Measurements from ENCODE around the gene LRRC71. TPM values are rescaled to one million over a fixed set of nuclear protein-coding genes. Genes with fewer than 3 reads are reported as not detected.

Gene LRRC71
- total RNA-seq, 4 donors from 2014 or later = not detected

GRCh38 chr1:156876281-156876680 is 44.2 kb upstream of the LRRC71 start:
- H3K4me1 ChIP-seq = no peaks in the 10 kb centered on the region
- H3K36me3 ChIP-seq = no peaks in the 10 kb centered on the region
- 39% methylated on average over 13 of the region's 21 CpGs for WGBS
- H3K4me3 ChIP-seq = no peak overlapping the region
- TF ChIP-seq POLR2AphosphoS5 (IDR thresholded peaks at IDR 0.05) (no peak), CTCF (IDR thresholded peaks at IDR 0.05) (no peak), EP300 (IDR thresholded peaks at IDR 0.05) (no peak), POLR2A (IDR thresholded peaks at IDR 0.05) (no peak)
- no peak overlapping the region for H3K27ac ChIP-seq
- H3K9me3 ChIP-seq = no peaks in the 10 kb centered on the region
- DNase-seq (ENCODE audit: low spot score in 2 of 2) = no peak
- H3K27me3 ChIP-seq = peaks cover 36% of the 10 kb centered on the region

- H3K9me3 ChIP-seq = no peaks in the 10 kb centered on the region
- no peak for DNase-seq (ENCODE audit: low spot score in 2 of 2)
- no peak overlapping the region for H3K27ac ChIP-seq
- no peaks in the 10 kb centered on the region for H3K36me3 ChIP-seq
- TF ChIP-seq POLR2A (IDR thresholded peaks at IDR 0.05) = no peak
- TF ChIP-seq CTCF (IDR thresholded peaks at IDR 0.05) = no peak
- TF ChIP-seq EP300 (IDR thresholded peaks at IDR 0.05) = no peak
- TF ChIP-seq POLR2AphosphoS5 (IDR thresholded peaks at IDR 0.05) = no peak
- WGBS = 72% methylated on average over 4 of the region's 5 CpGs
- no peak overlapping the region for H3K4me3 ChIP-seq
- H3K27me3 ChIP-seq = peaks cover 45% of the 10 kb centered on the region
- no peaks in the 10 kb centered on the region for H3K4me1 ChIP-seq
These were observed 42.8 kb upstream of the LRRC71 start for GRCh38 chr1:156877433-156878170.

GRCh38 chr1:156879876-156880275 is 40.6 kb upstream of the LRRC71 start:
- Histone ChIP-seq H3K4me1 (no peaks in the 10 kb centered on the region), H3K27me3 (peaks cover 59% of the 10 kb centered on the region), H3K4me3 (no peak overlapping the region), H3K9me3 (no peaks in the 10 kb centered on the region), H3K27ac (no peak overlapping the region), H3K36me3 (no peaks in the 10 kb centered on the region)
- 86% methylated on average over 10 of the region's 21 CpGs for WGBS
- TF ChIP-seq EP300 (IDR thresholded peaks at IDR 0.05) (no peak), POLR2A (IDR thresholded peaks at IDR 0.05) (no peak), POLR2AphosphoS5 (IDR thresholded peaks at IDR 0.05) (no peak), CTCF (IDR thresholded peaks at IDR 0.05) (no peak)
- no peak for DNase-seq (ENCODE audit: low spot score in 2 of 2)

GRCh38 chr1:156880473-156880872 is 40.0 kb upstream of the LRRC71 start:
- H3K4me1 ChIP-seq = no peaks in the 10 kb centered on the region
- no peak for DNase-seq (ENCODE audit: low spot score in 2 of 2)
- TF ChIP-seq CTCF (IDR thresholded peaks at IDR 0.05) (no peak), POLR2AphosphoS5 (IDR thresholded peaks at IDR 0.05) (no peak), POLR2A (IDR thresholded peaks at IDR 0.05) (no peak), EP300 (IDR thresholded peaks at IDR 0.05) (no peak)
- H3K9me3 ChIP-seq = no peaks in the 10 kb centered on the region
- H3K27me3 ChIP-seq = peaks cover 54% of the 10 kb centered on the region
- H3K36me3 ChIP-seq = no peaks in the 10 kb centered on the region
- no peak overlapping the region for H3K27ac ChIP-seq
- no peak overlapping the region for H3K4me3 ChIP-seq
- WGBS = 86% methylated on average over 5 of the region's 5 CpGs

- no peak for TF ChIP-seq EP300 (IDR thresholded peaks at IDR 0.05)
- TF ChIP-seq POLR2A (IDR thresholded peaks at IDR 0.05) = no peak
- TF ChIP-seq POLR2AphosphoS5 (IDR thresholded peaks at IDR 0.05) = no peak
- no peak for TF ChIP-seq CTCF (IDR thresholded peaks at IDR 0.05)
- Histone ChIP-seq H3K36me3 (no peaks in the 10 kb centered on the region), H3K27ac (no peak overlapping the region), H3K4me1 (no peaks in the 10 kb centered on the region), H3K4me3 (no peak overlapping the region), H3K9me3 (no peaks in the 10 kb centered on the region), H3K27me3 (peaks cover 50% of the 10 kb centered on the region)
- 48% methylated on average over 9 of the region's 10 CpGs for WGBS
- no peak for DNase-seq (ENCODE audit: low spot score in 2 of 2)
These were observed 39.3 kb upstream of the LRRC71 start for GRCh38 chr1:156881101-156881500.
